Breast epithelium (tissue), 3 donors: ENCODE data around the gene RPS6KC1.

ENCODE experiments used
- CTCF ChIP-seq, 3 donors: fragments of 450-650 bp; IDR thresholded peaks; one replicate each; pipeline ENCODE4 v1.5.1; 2016 to 2017; ENCODE audit warnings: antibody characterized with exemption in 3 of 3, mild to moderate bottlenecking in 3 of 3, moderate library complexity in 3 of 3
- POLR2A ChIP-seq: fragments of 450-650 bp; IDR thresholded peaks from one replicate; pipeline ENCODE4 v1.6.1; 2016; ENCODE audit warnings: antibody characterized with exemption, mild to moderate bottlenecking, moderate library complexity
- POLR2AphosphoS5 ChIP-seq, 3 donors: sonication (generic); formaldehyde crosslinking; IDR thresholded peaks; one replicate each; pipeline ENCODE4 v1.6.1; 2017; ENCODE audit warnings: antibody characterized with exemption in 3 of 3

- no peak for TF ChIP-seq POLR2A
- no peak for TF ChIP-seq CTCF (IDR thresholded peaks at IDR 0.05)
- no peak for TF ChIP-seq POLR2AphosphoS5 (IDR thresholded peaks at IDR 0.05)
These were observed 264.5 kb downstream of the RPS6KC1 start for GRCh38 chr1:213315571-213315970.
